Mammary epithelial cell (primary cell): ENCODE results near the gene PRLH.

Experiments used
- EZH2 ChIP-seq: IDR thresholded peaks from 2 replicates; pipeline ENCODE4 v1.6.1; 2012; ENCODE audit warnings: low read length, inconsistent platforms, borderline replicate concordance
- TF ChIP-seq, protein P1 (sequence below), 2 donors: IDR thresholded peaks in 1 of 2; conservative IDR thresholded peaks in 1 of 2; 2 replicates each; pipeline ENCODE4 v1.5.1; 2011 to 2012; ENCODE audit warnings: inconsistent platforms in 2 of 2, low read length in 2 of 2, mild to moderate bottlenecking in 2 of 2, control low read depth in 1 of 2, low read depth in 1 of 2; ENCODE audit not compliant: insufficient read depth in 1 of 2; ENCODE audit errors: extremely low read depth in 1 of 2

DNA sequence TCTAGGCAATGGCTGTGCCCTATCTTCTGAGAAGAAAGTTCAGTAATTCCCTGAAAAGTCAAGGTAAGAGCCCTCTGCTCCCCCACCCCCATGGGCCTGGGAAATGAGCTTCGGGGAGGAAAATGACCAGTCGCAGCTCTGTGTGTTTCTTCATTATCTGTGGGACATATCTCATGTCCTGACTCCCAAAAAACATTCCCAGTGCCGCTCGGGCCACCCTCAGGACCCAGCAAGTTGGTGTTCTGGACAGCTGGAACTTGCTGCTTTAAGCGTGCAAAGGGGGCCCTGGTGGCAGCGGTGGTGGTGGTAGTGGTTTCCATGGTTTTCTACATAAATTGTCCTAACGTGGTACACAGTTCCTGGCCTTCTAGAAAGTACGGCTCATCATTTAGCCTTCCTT, 17.2 kb upstream of the PRLH start:
- TF ChIP-seq, protein P1, sequence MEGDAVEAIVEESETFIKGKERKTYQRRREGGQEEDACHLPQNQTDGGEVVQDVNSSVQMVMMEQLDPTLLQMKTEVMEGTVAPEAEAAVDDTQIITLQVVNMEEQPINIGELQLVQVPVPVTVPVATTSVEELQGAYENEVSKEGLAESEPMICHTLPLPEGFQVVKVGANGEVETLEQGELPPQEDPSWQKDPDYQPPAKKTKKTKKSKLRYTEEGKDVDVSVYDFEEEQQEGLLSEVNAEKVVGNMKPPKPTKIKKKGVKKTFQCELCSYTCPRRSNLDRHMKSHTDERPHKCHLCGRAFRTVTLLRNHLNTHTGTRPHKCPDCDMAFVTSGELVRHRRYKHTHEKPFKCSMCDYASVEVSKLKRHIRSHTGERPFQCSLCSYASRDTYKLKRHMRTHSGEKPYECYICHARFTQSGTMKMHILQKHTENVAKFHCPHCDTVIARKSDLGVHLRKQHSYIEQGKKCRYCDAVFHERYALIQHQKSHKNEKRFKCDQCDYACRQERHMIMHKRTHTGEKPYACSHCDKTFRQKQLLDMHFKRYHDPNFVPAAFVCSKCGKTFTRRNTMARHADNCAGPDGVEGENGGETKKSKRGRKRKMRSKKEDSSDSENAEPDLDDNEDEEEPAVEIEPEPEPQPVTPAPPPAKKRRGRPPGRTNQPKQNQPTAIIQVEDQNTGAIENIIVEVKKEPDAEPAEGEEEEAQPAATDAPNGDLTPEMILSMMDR (conservative IDR thresholded peaks at IDR 0.05 in 1 of 2, IDR thresholded peaks at IDR 0.05 in 1 of 2; ENCODE audit: extremely low read depth in 1 of 2, insufficient read depth in 1 of 2, low read depth in 1 of 2, low read length in 2 of 2): no peak
- TF ChIP-seq EZH2: no peak
